ENCODE results near the gene GABRE. TPM values are rescaled to one million over a fixed set of nuclear protein-coding genes. Genes with fewer than 3 reads are reported as not detected.
A peak's percentile ranks its signal among the peaks of the same experiment; 100 is the strongest.

GABRE gene
- total and polyA plus RNA-seq, 2 of the 13 experiments (the other 11 are each of a cell fraction or from before 2014, with no cell fraction given) = 12.2 to 66.2 TPM

DNA sequence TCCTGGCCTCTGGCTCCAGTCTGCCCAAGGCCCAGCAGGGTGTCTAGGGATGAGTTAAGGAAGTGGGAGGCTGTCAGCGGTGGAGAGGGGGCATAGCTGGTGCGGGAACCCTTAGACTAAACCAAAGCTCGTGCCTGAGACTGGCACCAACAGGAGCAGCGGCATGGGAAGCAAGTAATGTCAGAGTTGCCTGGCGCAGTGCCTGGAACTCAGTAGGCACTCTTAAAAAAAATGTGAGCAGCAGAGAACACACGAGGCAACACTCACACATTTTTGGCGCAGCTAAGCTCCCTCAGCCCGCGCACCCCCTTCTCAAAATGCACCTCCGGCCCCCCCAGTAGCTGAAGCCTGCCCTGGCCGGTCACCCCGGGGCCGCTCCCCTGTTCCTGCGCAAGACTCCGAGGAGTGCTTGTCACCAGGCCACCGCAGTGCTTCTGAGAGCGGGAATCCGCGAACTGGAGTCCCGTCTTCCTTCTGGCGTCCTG, 583 bp downstream of the GABRE start:
- in situ Hi-C loops (cut with HindIII; ENCODE audit: extremely low pct_ligation_motif_present, low pct_unique_long_range_greater_than_20kb) = no loop called here
- ChIA-PET POLR2A (interaction anchor here (5.8 kb wide), 1 partner anchor 11 kb away, joined by 91 read pairs; no protein-coding TSS in a partner anchor), CTCF (ENCODE audit: low intra/inter-chr PET ratio, low total read pairs) (no interaction called here)
- peak; percentile 16 for ATAC-seq
- Histone ChIP-seq H3K9me3 (ENCODE audit: low read length) (no peaks in the 10 kb centered on the region), H3K4me1 (ENCODE audit: insufficient read depth, low read length) (peaks cover 40% of the 10 kb centered on the region), H3K4me2 (ENCODE audit: low read depth, low read length) (peak overlapping the region; percentile 80), H4K20me1 (ENCODE audit: insufficient read depth, low read length) (peaks cover 13% of the 10 kb centered on the region; the same call in 1 of the 2 replicates), H3K4me3 (replicated peaks in 1 of 3; ENCODE audit: insufficient read depth in 1 of 3, low read depth in 2 of 3, low read length in 3 of 3) (peak overlapping the region; percentile 68 to 78 (median 77)), H3K36me3 (replicated peaks in 1 of 2; ENCODE audit: control insufficient read depth in 1 of 2, insufficient read depth in 2 of 2, low read length in 2 of 2) (peaks cover 5 to 13% of the 10 kb centered on the region in 2 experiments; a peak in 4 of 5 replicates), H2AFZ (ENCODE audit: low read length) (no peak overlapping the region), H3K9ac (ENCODE audit: insufficient read depth, low read depth, low read length) (peak overlapping the region; percentile 82), H3K79me2 (ENCODE audit: insufficient read depth, low read length) (peaks cover 28% of the 10 kb centered on the region), H3K27ac (ENCODE audit: extremely low read length, insufficient read depth, low read length) (peak overlapping the region; percentile 59), H3K27me3 (ENCODE audit: control insufficient read depth in 1 of 2, insufficient read depth in 2 of 2, low read length in 2 of 2) (no peaks in the 10 kb centered on the region; a peak in 1 of 5 replicates)
- DNase-seq (ENCODE audit: low spot score) = no peak
- no TSS peak for BruUV-seq (replicated peaks)
- intact Hi-C loops (cut with micrococcal nuclease; ENCODE audit: unreplicated experiment) = loop anchor here (10.0 kb wide), 2 partner anchors 91 to 439 kb away; no protein-coding TSS in a partner anchor
- TF ChIP-seq CC2D1A (CRISPR knock-in tag; IDR thresholded peaks at IDR 0.05) (no peak), RBM39 (IDR thresholded peaks at IDR 0.05; ENCODE audit: low read depth, low read length, poor library complexity, severe bottlenecking) (peak; percentile 50), BRCA1 (CRISPR knock-in tag; IDR thresholded peaks at IDR 0.05) (no peak), HOXA3 (CRISPR knock-in tag; IDR thresholded peaks at IDR 0.05) (no peak), ZNF543 (CRISPR knock-in tag; IDR thresholded peaks at IDR 0.05) (0 out of 2 replicates have a peak, but pooled peaks have one; percentile 2), SAP130 (CRISPR knock-in tag; IDR thresholded peaks at IDR 0.05; ENCODE audit: low read depth) (0 out of 2 replicates have a peak, but pooled peaks have one; percentile 31)
- TF ChIP-seq, protein P1, sequence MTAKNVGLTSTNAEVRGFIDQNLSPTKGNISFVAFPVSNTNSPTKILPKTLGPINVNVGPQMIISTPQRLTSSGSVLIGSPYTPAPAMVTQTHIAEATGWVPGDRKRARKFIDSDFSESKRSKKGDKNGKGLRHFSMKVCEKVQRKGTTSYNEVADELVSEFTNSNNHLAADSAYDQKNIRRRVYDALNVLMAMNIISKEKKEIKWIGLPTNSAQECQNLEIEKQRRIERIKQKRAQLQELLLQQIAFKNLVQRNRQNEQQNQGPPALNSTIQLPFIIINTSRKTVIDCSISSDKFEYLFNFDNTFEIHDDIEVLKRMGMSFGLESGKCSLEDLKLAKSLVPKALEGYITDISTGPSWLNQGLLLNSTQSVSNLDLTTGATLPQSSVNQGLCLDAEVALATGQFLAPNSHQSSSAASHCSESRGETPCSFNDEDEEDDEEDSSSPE (CRISPR knock-in tag; IDR thresholded peaks at IDR 0.05) = peak; percentile 11; the same call in 1 of the 2 replicates
- TF ChIP-seq, protein P2, sequence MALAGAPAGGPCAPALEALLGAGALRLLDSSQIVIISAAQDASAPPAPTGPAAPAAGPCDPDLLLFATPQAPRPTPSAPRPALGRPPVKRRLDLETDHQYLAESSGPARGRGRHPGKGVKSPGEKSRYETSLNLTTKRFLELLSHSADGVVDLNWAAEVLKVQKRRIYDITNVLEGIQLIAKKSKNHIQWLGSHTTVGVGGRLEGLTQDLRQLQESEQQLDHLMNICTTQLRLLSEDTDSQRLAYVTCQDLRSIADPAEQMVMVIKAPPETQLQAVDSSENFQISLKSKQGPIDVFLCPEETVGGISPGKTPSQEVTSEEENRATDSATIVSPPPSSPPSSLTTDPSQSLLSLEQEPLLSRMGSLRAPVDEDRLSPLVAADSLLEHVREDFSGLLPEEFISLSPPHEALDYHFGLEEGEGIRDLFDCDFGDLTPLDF (CRISPR knock-in tag; IDR thresholded peaks at IDR 0.05) = no peak
- TF ChIP-seq, protein P3, sequence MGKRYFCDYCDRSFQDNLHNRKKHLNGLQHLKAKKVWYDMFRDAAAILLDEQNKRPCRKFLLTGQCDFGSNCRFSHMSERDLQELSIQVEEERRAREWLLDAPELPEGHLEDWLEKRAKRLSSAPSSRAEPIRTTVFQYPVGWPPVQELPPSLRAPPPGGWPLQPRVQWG (CRISPR knock-in tag; IDR thresholded peaks at IDR 0.05; ENCODE audit: borderline replicate concordance, low read depth) = no peak
- no peak for FAIRE-seq
- 0% methylated on average over 4 of the region's 21 CpGs for WGBS (ENCODE audit: low lambda C conversion rate)

Measured in HepG2 (cell line).